Activated T-helper 17 cell treated with anti-CD3 and anti-CD28 coated beads, Interleukin-2, amount 50 U/mL, for 72 hours (primary cell): ENCODE measurements around the gene PPFIBP1. TPM values are rescaled to one million over a fixed set of nuclear protein-coding genes. Genes with fewer than 3 reads are reported as not detected.
"Not testable (repeated sequence)": the region's sequence is repeated elsewhere in the genome, so short reads cannot be mapped to it uniquely, and the experiment has no call there.

Source experiments
- ATAC-seq: fragments of 150-1000 bp; cut with Tn5 transposase; replicated peaks from 2 replicates; pipeline ENCODE4 v1.10.0; 2021; ENCODE audit warnings: mild to moderate bottlenecking, moderate library complexity
- H3K27ac Mint-ChIP-seq: one replicate; pipeline ENCODE4 v1.8.0; 2022; ENCODE audit warnings: mixed read lengths
- H3K27me3 Mint-ChIP-seq: one replicate; pipeline ENCODE4 v1.8.0; 2022; ENCODE audit warnings: mixed read lengths
- H3K36me3 Mint-ChIP-seq: one replicate; pipeline ENCODE4 v1.8.0; 2022; ENCODE audit warnings: low read depth, mild to moderate bottlenecking, mixed read lengths
- H3K4me1 Mint-ChIP-seq: one replicate; pipeline ENCODE4 v1.8.0; 2022; ENCODE audit warnings: mixed read lengths
- H3K4me3 Mint-ChIP-seq: one replicate; pipeline ENCODE4 v1.8.0; 2022; ENCODE audit warnings: mild to moderate bottlenecking, mixed read lengths
- H3K9me3 Mint-ChIP-seq: one replicate; pipeline ENCODE4 v1.8.0; 2022; ENCODE audit warnings: mixed read lengths
- total RNA-seq, 2 donors: library from RNA; stranded (reverse); gene quantifications; one replicate each; pipeline ENCODE4 v1.2.3, GENCODE V29; 2022

Gene PPFIBP1
- total RNA-seq, 2 donors from 2014 or later: 13.8 to 21.8 TPM

- H3K4me3 Mint-ChIP-seq: no peak overlapping the region
- H3K4me1 Mint-ChIP-seq: no peaks in the 10 kb centered on the region
- H3K9me3 Mint-ChIP-seq: no peaks in the 10 kb centered on the region
- ATAC-seq: peak; percentile 83
- H3K27ac Mint-ChIP-seq: no peak overlapping the region
- H3K27me3 Mint-ChIP-seq: peaks cover 5% of the 10 kb centered on the region
- H3K36me3 Mint-ChIP-seq: no peaks in the 10 kb centered on the region
Observed at GRCh38 chr12:27619308-27619707, 95.3 kb downstream of the PPFIBP1 start.

- H3K4me1 Mint-ChIP-seq: no peaks in the 10 kb centered on the region
- no peaks in the 10 kb centered on the region for H3K36me3 Mint-ChIP-seq
- no peak overlapping the region for H3K4me3 Mint-ChIP-seq
- no peak overlapping the region for H3K27ac Mint-ChIP-seq
- H3K9me3 Mint-ChIP-seq: no peaks in the 10 kb centered on the region
- no peak for ATAC-seq
- H3K27me3 Mint-ChIP-seq: peaks cover 5% of the 10 kb centered on the region
Observed at GRCh38 chr12:27620121-27620520, 96.1 kb downstream of the PPFIBP1 start.

- H3K27ac Mint-ChIP-seq: no peak overlapping the region
- H3K36me3 Mint-ChIP-seq: no peaks in the 10 kb centered on the region
- no peak for ATAC-seq
- H3K27me3 Mint-ChIP-seq: no peaks in the 10 kb centered on the region
- no peaks in the 10 kb centered on the region for H3K9me3 Mint-ChIP-seq
- no peaks in the 10 kb centered on the region for H3K4me1 Mint-ChIP-seq
- H3K4me3 Mint-ChIP-seq: no peak overlapping the region
Observed at GRCh38 chr12:27622436-27623195, 98.6 kb downstream of the PPFIBP1 start.

GRCh38 chr12:27623645-27624044 lies 99.6 kb downstream of the PPFIBP1 start:
- no peaks in the 10 kb centered on the region for H3K4me1 Mint-ChIP-seq
- H3K27me3 Mint-ChIP-seq: no peaks in the 10 kb centered on the region
- no peaks in the 10 kb centered on the region for H3K9me3 Mint-ChIP-seq
- no peak overlapping the region for H3K27ac Mint-ChIP-seq
- no peak overlapping the region for H3K4me3 Mint-ChIP-seq
- no peak for ATAC-seq
- no peaks in the 10 kb centered on the region for H3K36me3 Mint-ChIP-seq

GRCh38 chr12:27624586-27624985 lies 100.6 kb downstream of the PPFIBP1 start:
- Mint-ChIP-seq H3K27ac (no peak overlapping the region), H3K27me3 (no peaks in the 10 kb centered on the region), H3K36me3 (no peaks in the 10 kb centered on the region), H3K9me3 (no peaks in the 10 kb centered on the region), H3K4me3 (no peak overlapping the region), H3K4me1 (no peaks in the 10 kb centered on the region)
- no peak for ATAC-seq

GRCh38 chr12:27627123-27627852 lies 103.3 kb downstream of the PPFIBP1 start:
- H3K27ac Mint-ChIP-seq: no peak overlapping the region

GRCh38 chr12:27627853-27628469 lies 104.0 kb downstream of the PPFIBP1 start:
- ATAC-seq: peak; percentile 55
- not testable (repeated sequence) for H3K27ac Mint-ChIP-seq, H3K4me3 Mint-ChIP-seq

More at GRCh38 chr12:27627123-27627852, 103.3 kb downstream of the PPFIBP1 start:
- ATAC-seq: peak; percentile 46
- Mint-ChIP-seq H3K4me3 (no peak overlapping the region), H3K36me3 (no peaks in the 10 kb centered on the region), H3K4me1 (no peaks in the 10 kb centered on the region), H3K9me3 (no peaks in the 10 kb centered on the region), H3K27me3 (no peaks in the 10 kb centered on the region)

GRCh38 chr12:27630219-27630618 lies 106.2 kb downstream of the PPFIBP1 start:
- H3K4me3 Mint-ChIP-seq, H3K9me3 Mint-ChIP-seq, H3K36me3 Mint-ChIP-seq, H3K4me1 Mint-ChIP-seq, ATAC-seq, H3K27ac Mint-ChIP-seq, H3K27me3 Mint-ChIP-seq: not testable (repeated sequence)

More at GRCh38 chr12:27627853-27628469, 104.0 kb downstream of the PPFIBP1 start:
- H3K9me3 Mint-ChIP-seq, H3K36me3 Mint-ChIP-seq, H3K27me3 Mint-ChIP-seq, H3K4me1 Mint-ChIP-seq: not testable (repeated sequence)

- Mint-ChIP-seq H3K27me3 (peaks cover 3% of the 10 kb centered on the region), H3K4me1 (peaks cover 4% of the 10 kb centered on the region), H3K27ac (no peak overlapping the region), H3K4me3 (no peak overlapping the region), H3K9me3 (no peaks in the 10 kb centered on the region), H3K36me3 (peaks cover 6% of the 10 kb centered on the region)
- ATAC-seq: no peak
Observed at GRCh38 chr12:27631365-27631764, 107.4 kb downstream of the PPFIBP1 start.

- no peak overlapping the region for H3K4me3 Mint-ChIP-seq
- ATAC-seq: no peak
Observed at GRCh38 chr12:27631813-27632491, 107.9 kb downstream of the PPFIBP1 start.

GRCh38 chr12:27635349-27635972 lies 111.5 kb downstream of the PPFIBP1 start:
- H3K9me3 Mint-ChIP-seq: no peaks in the 10 kb centered on the region
- peaks cover 4% of the 10 kb centered on the region for H3K4me1 Mint-ChIP-seq
- no peak for ATAC-seq
- no peak overlapping the region for H3K4me3 Mint-ChIP-seq
- H3K36me3 Mint-ChIP-seq: peaks cover 6% of the 10 kb centered on the region
- H3K27ac Mint-ChIP-seq: no peak overlapping the region
- peaks cover 3% of the 10 kb centered on the region for H3K27me3 Mint-ChIP-seq

More at GRCh38 chr12:27631813-27632491, 107.9 kb downstream of the PPFIBP1 start:
- Mint-ChIP-seq H3K27ac (no peak overlapping the region), H3K9me3 (no peaks in the 10 kb centered on the region), H3K27me3 (peaks cover 3% of the 10 kb centered on the region), H3K4me1 (peaks cover 4% of the 10 kb centered on the region), H3K36me3 (peaks cover 6% of the 10 kb centered on the region)

GRCh38 chr12:27636569-27636968 lies 112.6 kb downstream of the PPFIBP1 start:
- H3K4me3 Mint-ChIP-seq, H3K27me3 Mint-ChIP-seq, H3K9me3 Mint-ChIP-seq, H3K36me3 Mint-ChIP-seq, ATAC-seq, H3K4me1 Mint-ChIP-seq, H3K27ac Mint-ChIP-seq: not testable (repeated sequence)

GRCh38 chr12:27637524-27637923 lies 113.5 kb downstream of the PPFIBP1 start:
- ATAC-seq: no peak
- H3K9me3 Mint-ChIP-seq: no peaks in the 10 kb centered on the region
- H3K27me3 Mint-ChIP-seq: peaks cover 3% of the 10 kb centered on the region
- no peak overlapping the region for H3K4me3 Mint-ChIP-seq
- H3K36me3 Mint-ChIP-seq: peaks cover 6% of the 10 kb centered on the region
- peaks cover 4% of the 10 kb centered on the region for H3K4me1 Mint-ChIP-seq
- no peak overlapping the region for H3K27ac Mint-ChIP-seq

- Mint-ChIP-seq H3K4me1 (peaks cover 3% of the 10 kb centered on the region), H3K27me3 (peaks cover 2% of the 10 kb centered on the region), H3K4me3 (no peak overlapping the region), H3K27ac (no peak overlapping the region), H3K36me3 (peaks cover 5% of the 10 kb centered on the region), H3K9me3 (no peaks in the 10 kb centered on the region)
- ATAC-seq: no peak
Observed at GRCh38 chr12:27639265-27639664, 115.3 kb downstream of the PPFIBP1 start.
